ENCODE data around the gene ELMO1.

GRCh38 chr7:36958111-36958733 is 490.4 kb downstream of the ELMO1 start:
- TF ChIP-seq, protein P1, sequence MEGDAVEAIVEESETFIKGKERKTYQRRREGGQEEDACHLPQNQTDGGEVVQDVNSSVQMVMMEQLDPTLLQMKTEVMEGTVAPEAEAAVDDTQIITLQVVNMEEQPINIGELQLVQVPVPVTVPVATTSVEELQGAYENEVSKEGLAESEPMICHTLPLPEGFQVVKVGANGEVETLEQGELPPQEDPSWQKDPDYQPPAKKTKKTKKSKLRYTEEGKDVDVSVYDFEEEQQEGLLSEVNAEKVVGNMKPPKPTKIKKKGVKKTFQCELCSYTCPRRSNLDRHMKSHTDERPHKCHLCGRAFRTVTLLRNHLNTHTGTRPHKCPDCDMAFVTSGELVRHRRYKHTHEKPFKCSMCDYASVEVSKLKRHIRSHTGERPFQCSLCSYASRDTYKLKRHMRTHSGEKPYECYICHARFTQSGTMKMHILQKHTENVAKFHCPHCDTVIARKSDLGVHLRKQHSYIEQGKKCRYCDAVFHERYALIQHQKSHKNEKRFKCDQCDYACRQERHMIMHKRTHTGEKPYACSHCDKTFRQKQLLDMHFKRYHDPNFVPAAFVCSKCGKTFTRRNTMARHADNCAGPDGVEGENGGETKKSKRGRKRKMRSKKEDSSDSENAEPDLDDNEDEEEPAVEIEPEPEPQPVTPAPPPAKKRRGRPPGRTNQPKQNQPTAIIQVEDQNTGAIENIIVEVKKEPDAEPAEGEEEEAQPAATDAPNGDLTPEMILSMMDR (conservative IDR thresholded peaks at IDR 0.05; ENCODE audit: low read depth in 2 of 2): no peak
- TF ChIP-seq, protein P2, sequence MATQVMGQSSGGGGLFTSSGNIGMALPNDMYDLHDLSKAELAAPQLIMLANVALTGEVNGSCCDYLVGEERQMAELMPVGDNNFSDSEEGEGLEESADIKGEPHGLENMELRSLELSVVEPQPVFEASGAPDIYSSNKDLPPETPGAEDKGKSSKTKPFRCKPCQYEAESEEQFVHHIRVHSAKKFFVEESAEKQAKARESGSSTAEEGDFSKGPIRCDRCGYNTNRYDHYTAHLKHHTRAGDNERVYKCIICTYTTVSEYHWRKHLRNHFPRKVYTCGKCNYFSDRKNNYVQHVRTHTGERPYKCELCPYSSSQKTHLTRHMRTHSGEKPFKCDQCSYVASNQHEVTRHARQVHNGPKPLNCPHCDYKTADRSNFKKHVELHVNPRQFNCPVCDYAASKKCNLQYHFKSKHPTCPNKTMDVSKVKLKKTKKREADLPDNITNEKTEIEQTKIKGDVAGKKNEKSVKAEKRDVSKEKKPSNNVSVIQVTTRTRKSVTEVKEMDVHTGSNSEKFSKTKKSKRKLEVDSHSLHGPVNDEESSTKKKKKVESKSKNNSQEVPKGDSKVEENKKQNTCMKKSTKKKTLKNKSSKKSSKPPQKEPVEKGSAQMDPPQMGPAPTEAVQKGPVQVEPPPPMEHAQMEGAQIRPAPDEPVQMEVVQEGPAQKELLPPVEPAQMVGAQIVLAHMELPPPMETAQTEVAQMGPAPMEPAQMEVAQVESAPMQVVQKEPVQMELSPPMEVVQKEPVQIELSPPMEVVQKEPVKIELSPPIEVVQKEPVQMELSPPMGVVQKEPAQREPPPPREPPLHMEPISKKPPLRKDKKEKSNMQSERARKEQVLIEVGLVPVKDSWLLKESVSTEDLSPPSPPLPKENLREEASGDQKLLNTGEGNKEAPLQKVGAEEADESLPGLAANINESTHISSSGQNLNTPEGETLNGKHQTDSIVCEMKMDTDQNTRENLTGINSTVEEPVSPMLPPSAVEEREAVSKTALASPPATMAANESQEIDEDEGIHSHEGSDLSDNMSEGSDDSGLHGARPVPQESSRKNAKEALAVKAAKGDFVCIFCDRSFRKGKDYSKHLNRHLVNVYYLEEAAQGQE (IDR thresholded peaks at IDR 0.05; ENCODE audit: unreplicated experiment): no peak
- no peak for TF ChIP-seq EZH2 (IDR thresholded peaks at IDR 0.05; ENCODE audit: low read depth, unreplicated experiment)
- TF ChIP-seq POLR2AphosphoS5 (IDR thresholded peaks at IDR 0.05; ENCODE audit: low read depth): no peak
- TF ChIP-seq JUNB (IDR thresholded peaks at IDR 0.05; ENCODE audit: unreplicated experiment): no peak
- TF ChIP-seq EZH2phosphoT487 (IDR thresholded peaks at IDR 0.05; ENCODE audit: unreplicated experiment): no peak
- TF ChIP-seq CREB1 (CRISPR knock-in tag; IDR thresholded peaks at IDR 0.05; ENCODE audit: low read depth): no peak
- TF ChIP-seq ZNF331 (CRISPR knock-in tag; IDR thresholded peaks at IDR 0.05; ENCODE audit: low read depth): no peak
- no peak for TF ChIP-seq ZNF462 (CRISPR knock-in tag; IDR thresholded peaks at IDR 0.05)

Data from GM23338 (cell line).